GM18907 (cell line): ENCODE data around the gene RAMACL.

Experiments
- ATAC-seq: cut with Tn5 transposase; IDR thresholded peaks from one replicate; pipeline ENCODE4 v1.9.1; 2021; ENCODE audit warnings: mild to moderate bottlenecking, moderate library complexity; ENCODE audit not compliant: unreplicated experiment

RAMACL gene

DNA sequence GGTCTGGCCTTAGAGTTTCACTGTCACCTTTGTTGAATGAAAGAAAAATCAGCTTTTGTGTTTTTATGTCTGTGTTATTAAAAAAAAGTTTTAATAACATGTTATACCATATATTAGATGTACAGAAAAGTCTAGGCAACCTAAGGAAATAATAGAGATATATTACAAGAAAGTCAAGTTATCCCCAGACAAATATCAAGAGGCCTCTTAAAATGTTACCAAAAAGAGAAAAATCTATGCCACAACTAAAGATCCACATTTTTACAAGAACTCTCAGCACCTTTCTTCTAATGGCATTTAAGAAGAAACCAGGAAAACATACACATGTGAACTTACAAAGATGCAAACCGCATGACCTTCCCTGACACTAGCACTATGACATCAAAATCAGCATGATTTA, 26.8 kb downstream of the RAMACL start:
- ATAC-seq: no peak

GRCh38 chr6:166559211-166559610, 27.3 kb downstream of the RAMACL start:
- ATAC-seq: no peak

DNA sequence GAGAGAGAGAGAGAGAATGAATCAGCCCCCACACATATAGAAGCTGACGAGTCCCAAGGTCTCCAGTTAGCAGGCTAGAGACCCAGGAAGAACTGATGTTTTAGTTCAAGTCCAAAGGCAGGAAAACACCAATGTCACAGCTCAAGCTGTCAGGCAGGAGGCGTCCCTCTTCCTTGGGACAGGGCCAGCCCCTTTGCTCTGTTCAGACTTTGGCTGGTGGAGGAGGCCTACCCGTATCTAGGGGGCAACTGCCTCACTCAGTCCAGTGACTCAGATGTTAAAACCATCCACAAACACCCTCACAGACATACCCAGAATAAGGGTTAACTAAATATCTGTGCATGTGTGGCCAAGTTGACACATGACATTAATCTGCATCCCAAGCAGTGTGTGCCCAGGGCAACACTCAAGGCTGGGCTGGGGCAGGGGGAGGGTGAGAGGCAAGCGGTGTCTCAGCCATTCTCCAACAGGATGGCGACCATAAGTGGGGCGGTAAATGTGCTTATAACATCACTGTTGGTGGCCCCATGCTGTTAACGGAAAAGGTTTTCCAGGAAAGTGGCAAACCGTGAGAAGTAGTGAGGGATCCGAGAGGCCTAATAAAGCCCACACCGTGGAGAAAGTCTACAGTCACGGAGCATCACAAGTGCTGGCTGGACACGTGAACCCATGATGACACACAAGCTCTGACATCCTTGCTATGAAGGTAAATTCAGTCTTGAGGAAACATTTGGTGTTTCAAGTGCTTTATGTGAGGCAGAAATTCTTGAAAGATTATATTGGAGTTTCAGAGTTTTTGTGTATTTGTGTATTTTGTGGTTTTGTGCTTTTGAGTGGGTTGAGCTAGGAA, 28.1 kb downstream of the RAMACL start:
- no peak for ATAC-seq

DNA sequence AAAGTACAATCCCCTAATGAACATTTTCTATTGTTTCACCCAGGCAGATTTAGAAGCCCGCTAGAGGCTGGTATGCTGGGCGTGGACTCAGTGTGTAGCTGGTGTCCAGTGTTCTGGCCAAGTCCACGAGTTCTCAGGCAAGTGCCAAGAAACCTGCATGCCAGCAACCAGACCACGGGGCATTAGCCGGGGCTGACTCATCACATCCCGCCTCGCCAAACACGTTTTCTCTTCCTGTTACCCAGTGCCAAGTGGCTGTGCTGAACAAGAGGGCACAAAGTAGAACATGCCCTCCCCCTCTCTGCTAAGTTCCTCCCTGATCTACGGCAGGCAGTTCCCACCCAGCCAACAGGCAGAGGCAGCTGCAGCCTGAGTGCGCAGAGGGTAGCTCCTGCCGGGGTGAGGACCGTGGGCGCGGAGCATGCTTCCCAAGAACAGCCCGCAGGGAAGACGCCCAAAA, 29.6 kb downstream of the RAMACL start:
- ATAC-seq: no peak

- no peak for ATAC-seq
These were observed 30.1 kb downstream of the RAMACL start for GRCh38 chr6:166556336-166556735.

GRCh38 chr6:166555086-166555485, 31.4 kb downstream of the RAMACL start:
- ATAC-seq: no peak

DNA sequence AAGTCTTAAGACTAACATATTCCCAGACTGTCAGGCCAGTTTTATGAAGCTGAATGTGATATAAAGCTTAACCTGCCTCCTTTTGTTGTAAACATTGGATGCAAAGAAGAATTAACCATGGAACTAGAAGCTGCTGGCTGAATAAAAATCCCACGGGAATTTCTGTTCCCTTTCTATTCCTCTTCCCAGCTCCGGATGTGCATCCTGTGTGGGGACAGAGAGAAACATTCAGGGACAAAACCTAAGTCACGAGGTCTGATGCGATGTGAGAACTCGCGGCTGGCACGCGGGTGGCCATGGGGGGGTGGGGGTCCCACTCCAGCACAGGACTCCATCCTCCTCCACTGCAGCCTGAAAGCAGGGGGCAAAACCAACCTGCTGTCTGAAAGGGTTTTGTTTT, 32.2 kb downstream of the RAMACL start:
- ATAC-seq: no peak

- ATAC-seq: no peak
These were observed 32.8 kb downstream of the RAMACL start for GRCh38 chr6:166553563-166554271.

DNA sequence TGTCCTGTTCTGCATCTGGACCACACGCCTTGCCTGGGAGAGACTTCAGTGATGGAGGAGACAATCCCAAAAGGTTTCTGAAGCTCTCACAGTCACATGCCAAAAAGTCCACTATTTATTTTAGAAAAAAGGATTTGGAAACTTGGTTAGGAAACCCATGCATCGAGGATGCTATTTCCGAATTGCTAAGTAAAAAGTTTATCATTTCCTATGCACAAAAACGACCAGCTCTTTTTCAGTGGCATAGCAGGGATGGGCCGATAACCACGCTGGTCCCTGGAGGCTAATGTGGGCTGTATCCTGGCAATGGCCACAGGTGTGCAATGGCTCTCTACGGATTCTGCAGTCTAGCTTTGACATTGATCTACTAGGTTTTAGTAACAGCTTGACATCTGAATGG, 33.9 kb downstream of the RAMACL start:
- no peak for ATAC-seq

DNA sequence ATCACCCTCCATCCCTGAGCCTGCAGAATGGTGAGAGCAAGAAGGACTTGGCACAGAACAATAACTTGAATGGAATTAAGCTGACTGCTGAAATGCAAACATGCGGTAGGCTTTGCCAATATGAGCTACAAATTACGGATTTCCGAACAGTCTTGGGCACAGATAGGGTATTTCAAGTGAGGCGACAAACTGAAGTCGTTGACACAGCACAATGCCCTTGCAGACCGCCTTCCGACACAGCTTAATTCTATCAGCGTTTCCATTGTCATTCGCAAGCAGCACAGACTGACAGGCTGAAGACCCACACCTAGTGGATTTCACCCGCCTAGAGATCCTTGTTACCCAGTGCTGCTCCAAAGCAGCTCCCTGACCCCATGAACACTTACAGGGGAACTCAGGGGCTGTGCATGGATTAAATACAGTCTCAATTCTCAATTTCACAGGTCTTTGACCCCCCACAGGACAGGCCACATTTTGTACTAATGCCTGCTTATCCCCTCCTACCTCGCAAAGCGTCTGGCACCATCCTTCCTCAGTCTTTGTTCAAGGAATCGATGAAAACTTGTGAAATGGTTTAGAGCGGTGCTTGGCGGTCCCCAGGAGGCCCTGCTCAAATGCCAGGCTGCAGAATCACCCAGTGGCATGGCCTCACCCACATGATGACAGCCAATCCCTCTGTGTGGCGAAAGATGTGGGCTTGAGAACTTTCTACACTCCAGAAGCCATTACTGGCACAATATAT, 34.6 kb downstream of the RAMACL start:
- ATAC-seq: no peak

DNA sequence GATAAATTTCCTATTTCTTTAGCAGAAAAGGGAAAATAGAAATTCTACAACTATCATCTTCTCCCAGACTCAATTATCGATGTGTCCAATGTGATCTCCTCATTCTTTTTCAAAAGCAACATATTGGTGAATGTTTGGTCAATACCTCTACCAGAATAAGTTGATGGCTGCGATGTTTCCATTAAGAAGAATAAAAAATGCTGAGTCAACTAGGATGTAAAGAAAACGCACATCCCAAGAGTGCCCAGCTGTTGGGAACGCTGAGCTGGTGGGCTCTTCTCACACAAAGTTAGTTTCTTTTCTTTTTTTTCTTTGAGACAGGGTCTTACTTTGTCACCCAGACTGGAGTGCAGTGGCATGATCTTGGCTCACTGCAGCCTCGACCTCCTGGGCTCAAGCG, 39.8 kb downstream of the RAMACL start:
- ATAC-seq: no peak

- ATAC-seq: no peak
These were observed 41.1 kb downstream of the RAMACL start for GRCh38 chr6:166545156-166546034.

DNA sequence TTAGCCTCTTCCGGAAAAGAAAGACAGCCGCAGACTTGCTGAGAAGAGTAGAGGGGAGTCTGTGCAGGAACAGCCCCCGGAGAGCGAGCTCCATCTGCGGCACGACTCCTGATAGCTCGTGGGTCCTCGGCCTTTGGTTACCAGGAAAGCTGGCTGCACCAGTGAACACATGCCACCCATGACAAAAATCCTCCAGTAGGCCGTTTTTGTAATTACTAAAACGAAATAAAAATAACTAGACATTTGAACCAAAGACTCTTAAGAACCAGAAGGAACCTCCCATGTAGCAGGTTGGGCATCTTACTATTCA, 42.2 kb downstream of the RAMACL start:
- no peak for ATAC-seq

DNA sequence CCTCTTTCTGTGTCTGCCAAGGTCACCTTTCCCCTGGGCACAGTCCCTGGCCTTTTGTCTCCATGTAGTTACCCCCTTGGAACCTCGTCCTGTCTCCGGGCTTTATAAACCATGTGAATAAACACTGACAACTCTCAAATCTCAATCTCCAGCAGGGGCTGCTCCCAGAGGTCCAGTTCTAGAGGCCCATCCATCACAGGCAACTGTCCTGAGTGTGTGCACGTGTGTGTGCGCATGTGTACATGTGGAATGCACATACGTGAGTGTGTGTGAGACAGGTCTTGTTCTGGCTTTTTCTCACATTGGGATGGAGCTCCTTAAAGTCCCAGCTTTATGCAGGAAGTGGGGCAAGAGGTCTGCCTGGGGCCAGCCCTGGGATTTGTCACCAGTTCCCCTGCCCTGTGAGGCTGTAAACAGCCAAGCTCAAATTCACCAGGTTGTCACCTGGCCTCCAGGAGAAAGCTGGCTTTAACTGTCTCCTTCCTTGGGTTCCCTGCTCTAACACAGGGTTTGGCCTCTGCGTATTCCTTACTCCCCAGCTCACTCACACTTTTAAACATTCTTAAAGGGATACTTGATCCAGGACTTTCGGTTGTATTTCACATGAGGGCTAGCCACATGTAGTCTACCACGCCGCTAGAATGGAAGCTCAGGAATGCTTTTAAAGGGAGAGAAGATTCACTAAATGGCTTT, 42.7 kb downstream of the RAMACL start:
- ATAC-seq: no peak

DNA sequence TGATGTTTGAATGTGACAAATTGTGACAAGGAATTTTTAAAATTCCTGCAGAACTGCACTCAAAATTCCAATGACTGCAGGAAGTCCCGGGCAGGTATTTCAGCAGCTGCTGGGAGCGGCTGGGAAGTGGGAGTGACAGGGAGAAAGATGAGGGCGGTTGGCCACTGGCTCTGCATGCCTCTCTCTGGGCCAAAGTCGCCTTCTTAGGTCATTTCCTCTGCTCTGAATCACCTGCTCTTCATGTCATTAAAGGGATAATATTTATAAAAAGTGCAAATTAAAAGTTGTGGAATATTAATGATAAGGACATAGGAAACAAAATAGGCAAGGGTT, 43.9 kb downstream of the RAMACL start:
- no peak for ATAC-seq

DNA sequence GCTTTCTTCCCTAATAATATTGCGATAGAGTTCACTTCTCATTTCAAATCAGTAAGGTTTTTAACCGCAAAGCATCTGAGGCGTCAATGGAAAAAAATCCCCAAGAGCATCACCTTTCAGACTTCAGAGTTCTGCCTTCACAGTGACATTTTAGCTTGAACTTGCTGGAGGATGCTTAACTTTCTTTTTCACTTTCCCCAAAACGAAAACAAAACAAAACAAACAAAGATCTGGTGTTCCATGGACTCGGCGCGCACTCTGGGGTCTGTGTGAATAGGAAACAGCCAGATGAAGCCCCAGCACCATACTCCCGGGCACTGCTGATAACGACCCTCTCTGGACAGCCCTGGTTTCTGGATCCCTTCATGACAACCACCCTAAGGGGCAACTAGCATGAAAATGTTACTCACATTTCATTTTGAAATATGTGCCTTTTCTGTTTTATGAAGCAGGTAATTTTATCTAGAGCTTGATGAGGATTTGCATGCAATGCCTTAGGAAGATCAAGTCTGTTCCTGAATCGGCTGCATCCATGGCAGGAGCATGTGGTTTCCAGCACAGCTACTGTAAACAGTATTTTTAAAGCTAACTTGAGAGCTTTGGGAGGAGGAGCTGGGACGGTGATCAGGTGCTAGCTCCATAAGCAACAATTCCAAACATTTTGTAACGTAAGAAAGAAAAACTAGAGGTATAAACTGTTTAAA, 44.5 kb downstream of the RAMACL start:
- ATAC-seq: peak; percentile 36

- peak; percentile 52 for ATAC-seq
These were observed 45.1 kb downstream of the RAMACL start for GRCh38 chr6:166541366-166541765.

DNA sequence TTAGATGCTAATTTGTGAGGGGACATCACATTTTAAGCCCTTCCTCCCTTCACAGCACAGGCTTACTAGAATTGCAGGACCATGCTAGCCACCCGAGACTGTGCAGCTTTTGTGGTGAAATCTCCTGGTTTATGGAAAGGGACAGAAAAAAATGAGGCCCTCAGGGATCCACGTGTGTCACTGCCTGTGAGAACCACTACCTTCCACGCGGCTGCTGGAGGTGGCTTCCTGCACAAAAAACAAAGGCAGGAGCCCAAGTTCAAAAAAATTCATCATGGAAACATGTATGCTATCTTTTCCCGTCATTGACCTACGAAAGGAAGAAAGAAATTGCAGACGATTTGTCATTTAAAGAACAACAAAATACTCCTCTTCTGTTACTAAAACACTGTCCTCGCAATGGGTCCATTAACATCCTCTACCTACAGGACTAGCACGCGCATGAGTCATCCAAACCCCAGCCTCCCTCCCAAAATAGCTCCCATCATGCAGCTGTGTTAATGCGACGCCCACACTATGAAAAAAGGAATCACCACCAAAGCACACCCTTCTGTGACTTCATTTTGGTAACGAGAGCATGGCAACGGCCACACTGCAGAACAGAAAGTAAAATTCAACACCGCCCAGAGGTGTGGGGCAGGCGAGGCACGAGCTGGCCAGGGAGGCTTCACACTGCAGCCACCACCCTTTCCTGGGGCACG, 45.7 kb downstream of the RAMACL start:
- ATAC-seq: peak; percentile 95

- ATAC-seq: no peak
These were observed 46.9 kb downstream of the RAMACL start for GRCh38 chr6:166539543-166539942.
